D721Med (cell line): Measurements from ENCODE around the gene PPRC1.
A peak's percentile ranks its signal among the peaks of the same experiment; 100 is the strongest.

ENCODE experiments used
- DNase-seq: peaks from one replicate; pipeline ENCODE4 v3.0.0; 2011; ENCODE audit warnings: low spot score; ENCODE audit not compliant: insufficient read length
- FAIRE-seq: peaks from 2 replicates; lab custom pipeline; 2011; peaks lifted over from hg19 to GRCh38; lab: Jason Lieb, UNC
- CTCF ChIP-seq: IDR thresholded peaks from 2 replicates; pipeline ENCODE4 v1.5.1; 2012; ENCODE audit warnings: mild to moderate bottlenecking, control low read depth; ENCODE audit not compliant: insufficient read depth; ENCODE audit errors: missing control alignments

The PPRC1 gene

GRCh38 chr10:102118867-102119266 lies 14.0 kb upstream of the PPRC1 start:
- no peak for TF ChIP-seq CTCF
- DNase-seq (no peak), FAIRE-seq (no peak)

GRCh38 chr10:102119417-102120141 lies 13.3 kb upstream of the PPRC1 start:
- no peak for FAIRE-seq
- no peak for TF ChIP-seq CTCF
- DNase-seq, result no peak

GRCh38 chr10:102120142-102120990 lies 12.5 kb upstream of the PPRC1 start, which contains the start of gene LDB1:
Gene LDB1, minus strand, starts transcription at chr10:102120368. Its CDS starts 258 bp downstream, at chr10:102120110.
- peak; percentile 17 for TF ChIP-seq CTCF
- peak; percentile 88 for DNase-seq
- no peak for FAIRE-seq

DNA sequence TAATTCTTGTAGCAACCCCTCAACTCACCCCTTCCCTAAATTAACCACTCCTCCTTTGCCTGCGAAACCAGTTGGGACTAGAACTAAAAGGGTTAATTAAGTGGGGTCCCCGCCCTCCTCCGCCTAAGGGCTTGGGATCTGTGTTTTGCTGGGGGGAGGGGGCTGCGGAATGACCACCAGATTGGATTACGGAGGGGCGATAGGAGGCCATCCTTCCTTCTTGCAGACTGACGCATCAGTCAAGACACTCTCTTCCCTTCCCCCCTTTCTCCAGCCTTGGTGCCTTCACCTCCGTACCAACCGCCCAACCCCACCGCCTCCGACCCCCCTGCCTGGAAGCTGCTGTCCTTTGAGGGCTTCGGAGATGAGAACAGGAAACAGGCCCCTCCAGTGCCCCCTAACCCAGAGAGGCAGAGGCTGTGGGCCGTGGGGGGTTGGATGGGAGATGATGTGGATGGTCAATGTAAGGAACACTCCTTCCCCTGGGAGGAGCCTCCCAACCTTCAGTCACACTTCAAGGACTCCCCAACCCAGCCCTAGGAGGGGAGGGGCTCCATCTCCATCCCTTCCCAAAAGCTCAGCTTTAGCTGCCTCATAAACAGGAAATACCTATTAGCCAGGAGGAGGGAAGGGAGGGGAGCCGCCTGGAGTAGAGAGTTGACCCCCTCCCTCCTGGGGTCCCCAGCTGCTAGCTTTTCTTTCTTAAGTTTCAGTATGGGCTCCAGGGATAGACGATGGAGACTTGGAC lies 11.7 kb upstream of the PPRC1 start:
- FAIRE-seq (no peak), DNase-seq (no peak)
- TF ChIP-seq CTCF, result no peak

- no peak for TF ChIP-seq CTCF
- no peak for FAIRE-seq
- DNase-seq, result no peak
These were observed 11.0 kb upstream of the PPRC1 start for GRCh38 chr10:102121739-102122372.

DNA sequence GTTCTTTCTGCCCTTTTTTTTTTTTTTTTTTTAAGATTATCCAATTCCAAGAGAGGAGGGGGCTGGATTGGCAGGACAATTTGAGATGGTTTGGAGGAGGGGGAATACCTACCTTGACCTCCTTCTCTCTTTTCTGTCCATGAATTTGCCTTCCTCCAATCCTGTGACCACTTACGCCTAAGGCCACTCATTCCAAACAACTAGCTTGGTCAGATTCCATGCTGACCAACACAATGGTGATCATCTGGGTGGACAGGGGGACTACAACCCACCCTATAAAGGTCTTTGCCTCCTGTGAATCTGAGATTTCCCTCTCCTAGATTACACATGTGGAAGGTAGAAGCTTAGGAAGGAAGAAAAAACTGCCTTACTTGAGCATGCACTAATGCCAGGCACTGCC lies 10.4 kb upstream of the PPRC1 start:
- no peak for TF ChIP-seq CTCF
- DNase-seq (no peak), FAIRE-seq (no peak)
